PC-9 (cell line): ENCODE data around the gene ERVFRD-1. TPM values are rescaled to one million over a fixed set of nuclear protein-coding genes. Genes with fewer than 3 reads are reported as not detected.

Source experiments
- BruUV-seq: library from RNA; stranded (reverse); fragments of 400-500 nt; replicated peaks from 2 replicates; lab custom pipeline; 2021; lab: Mats Ljungman, UMichigan
- CTCF ChIA-PET: fragments of 300-600 bp; sonication (Branson Sonifier 250); formaldehyde crosslinking; loops from one replicate; lab custom pipeline; 2022; ENCODE audit warnings: antibody characterized with exemption; lab: Charles Lee
- POLR2A ChIA-PET: fragments of 300-600 bp; sonication (Branson Sonifier 250); formaldehyde crosslinking; loops from one replicate; lab custom pipeline; 2022; ENCODE audit warnings: antibody characterized with exemption; ENCODE audit not compliant: unreplicated experiment; lab: Charles Lee
- DNase-seq, 2 experiments: peaks; one replicate each; pipeline versions ENCODE4 v3.0.0 to v3.0.0-alpha.2; 2015 to 2022; ENCODE audit warnings: mixed read lengths in 1 of 2
- H2AFZ ChIP-seq: fragments of 200-600 bp; sonication (generic); 2 replicates; pipeline ENCODE4 v1.8.1; 2017; ENCODE audit warnings: antibody characterized with exemption
- H3F3A ChIP-seq: fragments of 200-600 bp; sonication (generic); 2 replicates; pipeline ENCODE4 v1.8.1; 2017; ENCODE audit warnings: antibody characterized with exemption, mild to moderate bottlenecking, low read depth; ENCODE audit not compliant: insufficient read depth
- H3K27ac ChIP-seq: fragments of 200-600 bp; sonication (generic); 2 replicates; pipeline ENCODE4 v1.6.1; 2016; ENCODE audit warnings: mixed run types
- H3K27me3 ChIP-seq: fragments of 200-600 bp; sonication (generic); 2 replicates; pipeline ENCODE4 v1.6.1; 2016; ENCODE audit warnings: low read depth, mixed run types; ENCODE audit not compliant: insufficient read depth
- H3K36me3 ChIP-seq: fragments of 200-600 bp; sonication (generic); 2 replicates; pipeline ENCODE4 v1.6.1; 2016; ENCODE audit warnings: low read depth, mixed run types
- H3K4me1 ChIP-seq: fragments of 200-600 bp; sonication (generic); replicated peaks from 2 replicates; pipeline ENCODE4 v1.6.1; 2016; ENCODE audit warnings: mixed run types; ENCODE audit not compliant: insufficient read depth
- H3K4me2 ChIP-seq: fragments of 200-600 bp; sonication (generic); 2 replicates; pipeline ENCODE4 v1.6.1; 2017; ENCODE audit warnings: mixed run types
- H3K4me3 ChIP-seq: fragments of 200-600 bp; sonication (generic); 2 replicates; pipeline ENCODE4 v1.6.1; 2016; ENCODE audit warnings: mixed run types
- H3K79me2 ChIP-seq: fragments of 200-600 bp; sonication (generic); 2 replicates; pipeline ENCODE4 v1.6.1; 2017; ENCODE audit warnings: low read depth, mixed run types
- H3K9me2 ChIP-seq: fragments of 200-600 bp; sonication (generic); 2 replicates; pipeline ENCODE4 v1.8.1; 2017; ENCODE audit warnings: mild to moderate bottlenecking; ENCODE audit not compliant: insufficient read depth
- H3K9me3 ChIP-seq: fragments of 200-600 bp; sonication (generic); 2 replicates; pipeline ENCODE4 v1.8.1; 2016; ENCODE audit warnings: low read depth; ENCODE audit not compliant: insufficient read depth
- H4K20me1 ChIP-seq: fragments of 200-600 bp; sonication (generic); 2 replicates; pipeline ENCODE4 v1.8.1; 2017; ENCODE audit not compliant: insufficient read depth
- CTCF ChIP-seq: fragments of 200-600 bp; sonication (generic); conservative IDR thresholded peaks from 2 replicates; pipeline ENCODE4 v1.6.1; 2017; ENCODE audit warnings: mixed run types, antibody characterized with exemption, mild to moderate bottlenecking, moderate library complexity
- EZH2 ChIP-seq: fragments of 200-600 bp; sonication (generic); IDR thresholded peaks from 2 replicates; pipeline ENCODE4 v1.8.0; 2017; ENCODE audit warnings: antibody characterized with exemption, low read depth
- intact Hi-C: fragments of 100-400 bp; cut with micrococcal nuclease; formaldehyde crosslinking; loops from one replicate; pipeline ENCODE4 v1.10.0; 2022; ENCODE audit not compliant: unreplicated experiment
- total RNA-seq: library from RNA; stranded (reverse); gene quantifications from 2 replicates; pipeline ENCODE4 v1.2.3, GENCODE V29; 2021

The ERVFRD-1 gene
- total RNA-seq, 1 experiment from 2014 or later: not detected

GRCh38 chr6:11085758-11086435 is 25.6 kb downstream of the ERVFRD-1 start:
- Histone ChIP-seq H3K4me3 (no peak overlapping the region), H3K79me2 (no peaks in the 10 kb centered on the region), H3F3A (no peaks in the 10 kb centered on the region), H3K27ac (no peak overlapping the region), H3K4me2 (no peak overlapping the region), H4K20me1 (no peaks in the 10 kb centered on the region), H2AFZ (no peak overlapping the region), H3K9me3 (no peaks in the 10 kb centered on the region), H3K36me3 (no peaks in the 10 kb centered on the region), H3K9me2 (no peaks in the 10 kb centered on the region), H3K4me1 (no peaks in the 10 kb centered on the region), H3K27me3 (no peaks in the 10 kb centered on the region)
- BruUV-seq: no TSS peak
- POLR2A ChIA-PET: interaction anchor here (0.7 kb wide), 1 partner anchor 230 kb away, joined by 7 read pairs; no protein-coding TSS in a partner anchor
- CTCF ChIA-PET: no interaction called here
- no peak for TF ChIP-seq EZH2
- TF ChIP-seq CTCF: no peak
- DNase-seq: no peak
- intact Hi-C loops: no loop called here

GRCh38 chr6:11083956-11084355 is 27.6 kb downstream of the ERVFRD-1 start:
- no peaks in the 10 kb centered on the region for H3K9me3 ChIP-seq
- H3K4me3 ChIP-seq: no peak overlapping the region
- no peaks in the 10 kb centered on the region for H3K4me1 ChIP-seq
- no peak for DNase-seq
- intact Hi-C loops: no loop called here
- H4K20me1 ChIP-seq: no peaks in the 10 kb centered on the region
- no peaks in the 10 kb centered on the region for H3K79me2 ChIP-seq
- no peak overlapping the region for H3K4me2 ChIP-seq
- no peak overlapping the region for H3K27ac ChIP-seq
- H3K27me3 ChIP-seq: no peaks in the 10 kb centered on the region
- POLR2A ChIA-PET: no interaction called here
- no TSS peak for BruUV-seq
- no peaks in the 10 kb centered on the region for H3F3A ChIP-seq
- TF ChIP-seq EZH2: no peak
- TF ChIP-seq CTCF: no peak
- CTCF ChIA-PET: no interaction called here
- no peaks in the 10 kb centered on the region for H3K9me2 ChIP-seq
- H3K36me3 ChIP-seq: no peaks in the 10 kb centered on the region
- no peak overlapping the region for H2AFZ ChIP-seq

GRCh38 chr6:11083491-11083890 is 28.0 kb downstream of the ERVFRD-1 start:
- H3K27ac ChIP-seq: no peak overlapping the region
- no TSS peak for BruUV-seq
- no peaks in the 10 kb centered on the region for H3F3A ChIP-seq
- TF ChIP-seq CTCF (no peak), EZH2 (no peak)
- no peaks in the 10 kb centered on the region for H3K4me1 ChIP-seq
- H3K9me3 ChIP-seq: no peaks in the 10 kb centered on the region
- no peaks in the 10 kb centered on the region for H3K36me3 ChIP-seq
- H3K79me2 ChIP-seq: no peaks in the 10 kb centered on the region
- H2AFZ ChIP-seq: no peak overlapping the region
- H3K9me2 ChIP-seq: no peaks in the 10 kb centered on the region
- intact Hi-C loops: no loop called here
- POLR2A ChIA-PET: no interaction called here
- no peaks in the 10 kb centered on the region for H3K27me3 ChIP-seq
- H3K4me3 ChIP-seq: no peak overlapping the region
- no peak for DNase-seq
- H3K4me2 ChIP-seq: no peak overlapping the region
- CTCF ChIA-PET: no interaction called here
- H4K20me1 ChIP-seq: no peaks in the 10 kb centered on the region
